ENCODE data around the gene SH3PXD2A.

The SH3PXD2A gene

GRCh38 chr10:103811463-103811862 lies 43.9 kb downstream of the SH3PXD2A start:
- DNase-seq = no peak

DNA sequence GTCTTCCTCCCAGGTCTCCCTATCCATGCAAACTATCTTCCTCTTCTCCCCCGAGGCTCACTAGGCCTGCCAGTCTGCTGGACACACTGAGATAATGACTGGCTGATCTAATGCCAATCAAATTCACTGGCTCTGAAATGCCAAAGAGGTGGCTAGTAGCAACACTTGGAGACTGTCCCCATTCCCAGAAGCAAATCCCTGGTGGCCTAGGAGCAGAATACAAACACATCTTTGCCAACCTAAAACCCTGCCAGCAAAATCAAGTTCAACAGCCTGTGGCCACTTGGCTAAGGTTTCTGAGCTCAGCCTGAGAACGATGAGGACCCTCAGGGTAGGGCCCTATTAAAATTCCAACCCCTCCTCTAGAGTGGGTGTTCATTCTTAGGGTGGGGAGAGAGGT lies 46.6 kb downstream of the SH3PXD2A start:
- DNase-seq = no peak

GRCh38 chr10:103807996-103808395 lies 47.4 kb downstream of the SH3PXD2A start:
- no peak for DNase-seq

GRCh38 chr10:103806395-103807187 lies 48.8 kb downstream of the SH3PXD2A start:
- no peak for DNase-seq

DNA sequence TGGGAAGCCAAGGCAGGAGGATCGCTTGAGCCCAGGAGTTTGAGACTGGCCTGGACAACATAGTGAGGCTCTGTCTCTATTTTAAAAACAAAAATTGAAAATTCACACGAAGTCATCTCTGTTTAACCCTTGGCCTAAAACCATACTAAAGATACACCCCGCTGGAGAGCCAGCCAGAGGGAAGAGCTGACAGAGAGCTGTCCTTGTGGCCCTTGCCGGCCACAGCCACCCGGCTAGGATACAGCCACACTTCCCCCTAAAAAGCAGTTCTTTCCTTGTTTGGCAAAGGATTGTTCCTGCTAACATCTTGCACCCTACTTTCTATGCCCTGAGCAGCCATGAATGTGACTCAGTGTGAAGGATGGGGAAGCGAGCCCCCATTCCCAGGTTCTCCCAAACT lies 49.6 kb downstream of the SH3PXD2A start:
- no peak for DNase-seq

DNA sequence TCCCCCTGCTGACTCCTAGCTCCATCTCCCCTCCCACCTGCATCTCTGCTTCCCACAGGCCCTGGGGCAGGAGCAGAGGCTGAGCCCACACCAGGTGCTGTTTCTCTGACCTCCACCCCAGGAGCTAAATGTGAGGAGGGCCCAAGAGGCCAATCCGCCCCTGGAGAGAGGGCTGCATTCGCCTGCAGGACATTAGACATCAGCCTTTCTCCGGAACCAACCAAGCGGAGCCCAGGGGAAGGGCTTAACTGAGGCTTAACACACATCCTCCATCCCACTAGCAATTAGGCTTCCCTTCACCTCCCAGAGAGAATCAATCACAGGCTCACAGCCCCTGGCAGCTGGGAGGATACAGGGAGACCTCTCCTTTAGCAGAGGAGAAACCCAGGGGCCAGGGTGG lies 50.5 kb downstream of the SH3PXD2A start:
- DNase-seq = no peak

DNA sequence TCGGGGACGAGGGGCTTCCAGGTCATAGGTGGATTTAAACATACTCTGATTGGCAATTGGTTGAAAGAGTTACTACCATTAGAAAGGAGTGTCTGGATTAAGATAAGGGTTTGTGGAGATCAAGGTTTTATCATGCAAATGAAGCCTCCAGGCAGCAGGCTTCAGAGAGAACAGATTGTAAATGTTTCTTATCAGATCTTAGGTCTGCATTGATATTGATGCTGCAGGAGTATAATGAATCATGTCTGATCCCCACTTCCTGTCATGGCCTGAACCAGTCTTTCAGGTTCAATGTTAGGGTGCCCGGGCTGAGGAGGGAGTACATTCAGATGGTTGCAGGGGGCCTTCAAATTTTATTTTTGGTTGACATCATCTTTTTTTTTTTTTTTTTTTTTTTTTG lies 51.4 kb downstream of the SH3PXD2A start:
- DNase-seq = no peak

DNA sequence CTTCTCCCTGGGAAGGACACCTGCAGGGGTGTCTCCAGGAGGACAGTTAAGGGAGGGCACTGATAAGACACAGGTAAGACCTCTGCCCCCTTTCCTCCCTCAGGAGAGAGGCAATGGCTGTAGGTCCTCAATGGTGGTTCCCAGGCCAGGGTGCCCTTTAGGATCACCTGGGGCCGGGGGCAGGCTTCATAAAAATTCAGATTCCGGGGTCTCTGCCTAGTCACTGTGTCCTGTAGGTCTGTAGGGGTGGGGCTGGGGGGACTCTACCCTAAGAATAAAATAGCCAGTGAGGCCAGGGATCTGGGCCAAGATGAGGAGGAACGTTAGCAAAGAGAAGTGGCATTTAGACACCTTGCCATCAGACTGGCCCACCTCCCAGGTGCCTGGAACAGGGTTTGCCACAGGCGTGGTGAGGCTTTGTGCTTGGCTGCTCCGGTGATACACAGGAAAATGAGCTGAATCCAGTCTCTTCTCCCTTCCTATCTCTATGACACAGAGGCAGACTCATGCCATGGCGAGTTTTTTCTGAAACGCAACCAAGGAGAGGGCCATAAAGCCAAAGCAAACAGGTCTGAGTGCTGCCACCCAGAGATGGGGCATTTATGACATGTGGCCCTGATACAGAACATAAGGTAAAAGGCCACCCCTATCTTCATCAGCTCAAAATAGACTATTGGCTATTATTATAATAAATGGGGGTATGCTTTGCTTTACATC lies 52.6 kb downstream of the SH3PXD2A start:
- DNase-seq = no peak

GRCh38 chr10:103802081-103802480 lies 53.3 kb downstream of the SH3PXD2A start:
- DNase-seq = no peak

- no peak for DNase-seq
These were observed 54.4 kb downstream of the SH3PXD2A start for GRCh38 chr10:103800789-103801540.

GRCh38 chr10:103800089-103800488 lies 55.3 kb downstream of the SH3PXD2A start:
- no peak for DNase-seq

GRCh38 chr10:103799341-103799740 lies 56.0 kb downstream of the SH3PXD2A start:
- DNase-seq = no peak

DNA sequence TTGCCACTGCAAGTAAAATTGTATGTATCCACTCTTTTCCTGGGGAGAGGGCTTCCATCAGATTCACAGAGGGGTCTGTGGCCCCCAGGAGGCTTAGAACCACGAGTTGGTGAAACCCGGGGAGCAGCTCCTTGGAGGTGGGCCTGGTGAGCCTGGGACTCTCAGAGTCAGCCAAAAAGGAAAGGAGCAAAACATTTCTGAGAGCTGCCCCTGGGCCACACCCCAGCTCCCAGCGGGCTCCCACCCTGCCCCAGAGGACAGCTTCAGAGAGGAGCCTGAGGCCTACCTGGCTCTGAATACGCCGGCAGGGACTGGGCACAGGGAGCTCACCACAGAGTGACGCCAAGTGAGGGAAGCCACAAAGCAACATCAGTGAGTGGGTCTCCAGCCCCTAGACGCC lies 56.9 kb downstream of the SH3PXD2A start:
- no peak for DNase-seq

- no peak for DNase-seq
These were observed 57.5 kb downstream of the SH3PXD2A start for GRCh38 chr10:103797857-103798256.

GRCh38 chr10:103795634-103796270 lies 59.6 kb downstream of the SH3PXD2A start:
- no peak for DNase-seq

DNA sequence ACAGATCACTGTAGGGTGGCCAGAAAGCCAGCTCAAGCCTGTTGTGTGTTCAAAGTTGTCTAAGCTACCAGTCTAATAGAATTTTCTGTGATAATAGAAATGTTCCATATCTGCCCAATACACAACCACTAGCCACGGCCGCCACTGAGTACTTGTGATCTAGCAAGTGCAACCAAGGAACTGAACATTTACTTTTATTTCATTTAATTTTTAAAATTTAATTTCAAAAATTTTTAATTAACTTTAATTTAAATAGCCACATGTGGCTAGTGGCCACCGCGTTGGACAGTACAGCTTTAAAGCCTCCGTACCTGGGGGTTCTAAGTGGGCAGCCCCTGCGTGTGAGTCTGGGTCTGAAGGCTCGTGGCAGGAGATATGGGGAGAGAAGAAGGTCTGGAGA lies 60.4 kb downstream of the SH3PXD2A start:
- DNase-seq = no peak

GRCh38 chr10:103793920-103794883 lies 61.2 kb downstream of the SH3PXD2A start:
- DNase-seq = no peak

GRCh38 chr10:103793429-103793828 lies 61.9 kb downstream of the SH3PXD2A start:
- no peak for DNase-seq

- no peak for DNase-seq
These were observed 62.8 kb downstream of the SH3PXD2A start for GRCh38 chr10:103792547-103792946.

GRCh38 chr10:103791858-103792257 lies 63.5 kb downstream of the SH3PXD2A start:
- no peak for DNase-seq

- no peak for DNase-seq
These were observed 64.1 kb downstream of the SH3PXD2A start for GRCh38 chr10:103791291-103791690.

- no peak for DNase-seq
These were observed 64.8 kb downstream of the SH3PXD2A start for GRCh38 chr10:103790580-103790979.

Measured in NCI-H2227 treated with DMSO at 0.1 percent for 48 hours (cell line).